HL-60/S4 treated with retinoic acid at 250 ng/mL for 4 days and 3 days (cell line): ENCODE data around the gene MRPL10.

Experiments
- in situ Hi-C: fragments of 300-500 bp; cut with MboI; formaldehyde crosslinking; loops from 2 replicates; pipeline ENCODE4 v1.7.0; 2022; ENCODE audit warnings: low sequenced_read_pairs

Gene MRPL10

DNA sequence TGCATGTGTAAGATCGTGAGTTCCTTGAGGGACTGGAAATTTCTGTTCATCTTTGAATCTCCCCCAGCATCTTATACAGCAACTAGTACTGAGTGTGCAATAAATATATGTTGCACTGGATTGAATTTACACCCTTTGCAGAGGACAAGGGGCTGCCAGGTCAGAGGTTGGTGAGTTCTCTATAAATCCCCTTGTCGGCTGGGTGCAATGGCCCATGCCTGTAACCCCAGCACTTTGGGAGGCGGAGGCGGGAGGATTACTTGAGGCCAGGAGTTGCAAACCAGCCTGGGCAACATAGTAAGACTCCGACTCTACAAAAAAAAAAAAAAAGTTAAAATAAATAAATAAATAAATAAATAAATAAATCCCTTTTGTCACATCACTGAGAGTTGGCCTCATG is 29.0 kb upstream of the MRPL10 start:
- in situ Hi-C loops, result no loop called here

DNA sequence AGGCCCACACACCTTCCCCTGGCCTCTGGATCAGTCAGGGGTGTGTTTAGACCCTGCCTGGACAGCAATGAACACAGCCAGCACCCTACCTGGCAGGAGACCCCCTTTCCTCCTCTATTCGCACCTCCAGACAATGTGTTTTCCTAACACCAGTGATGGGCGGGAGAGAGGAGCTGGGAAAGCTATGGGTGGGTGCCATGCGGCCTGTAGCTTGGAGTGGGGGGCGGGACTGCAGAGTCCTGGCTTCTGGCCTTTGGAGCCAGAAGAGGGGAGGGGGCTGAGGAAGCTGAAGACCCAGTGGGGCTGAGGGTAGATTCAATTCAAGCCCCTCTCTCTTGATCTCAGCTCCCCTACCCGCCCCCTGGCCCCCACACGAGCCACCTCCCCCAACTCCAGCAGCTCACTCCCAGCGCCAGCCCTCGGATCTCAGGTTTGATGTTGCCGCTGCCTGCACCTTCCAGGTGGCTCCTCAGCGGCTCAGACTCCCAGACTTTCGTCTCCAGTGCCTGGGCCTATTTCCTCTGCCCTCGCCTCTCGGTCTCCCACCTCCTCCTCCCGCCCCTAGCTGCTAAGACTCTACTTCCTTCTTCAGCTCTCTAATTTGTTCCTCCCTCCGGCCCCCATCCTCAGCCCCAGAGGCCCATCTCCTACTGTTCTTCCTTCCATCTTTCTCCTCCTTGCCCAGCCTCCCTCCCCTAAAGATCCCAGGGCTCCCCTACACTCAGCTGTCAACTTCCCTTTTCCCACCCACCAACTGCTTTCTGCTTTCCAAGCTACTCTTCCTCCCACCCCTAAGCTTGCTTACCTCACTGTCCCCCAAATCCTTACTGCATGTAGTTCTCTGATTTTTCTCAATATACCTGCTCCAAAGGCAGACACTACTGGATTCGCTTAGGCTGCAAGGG is 26.5 kb upstream of the MRPL10 start:
- in situ Hi-C loops, result no loop called here

DNA sequence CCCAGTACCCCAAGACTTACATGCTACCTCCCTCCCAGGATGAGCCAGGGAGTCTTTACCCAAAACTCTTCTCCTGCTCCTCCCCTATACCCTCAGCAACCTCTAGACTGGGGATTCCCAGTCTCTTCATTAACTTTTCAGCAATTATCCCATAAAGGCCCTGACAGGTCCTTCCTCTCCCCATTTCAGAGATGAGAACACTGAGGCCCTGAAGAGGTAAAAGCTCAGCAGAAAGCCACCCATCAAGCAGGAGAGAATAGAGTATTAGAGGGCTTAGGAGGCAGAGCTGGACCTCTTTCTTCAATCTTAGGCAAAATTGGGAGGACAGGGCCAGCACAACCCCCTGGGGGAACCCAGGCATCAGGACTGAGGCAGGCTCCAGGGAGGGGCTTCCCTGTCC is 25.5 kb upstream of the MRPL10 start:
- in situ Hi-C loops, result no loop called here

DNA sequence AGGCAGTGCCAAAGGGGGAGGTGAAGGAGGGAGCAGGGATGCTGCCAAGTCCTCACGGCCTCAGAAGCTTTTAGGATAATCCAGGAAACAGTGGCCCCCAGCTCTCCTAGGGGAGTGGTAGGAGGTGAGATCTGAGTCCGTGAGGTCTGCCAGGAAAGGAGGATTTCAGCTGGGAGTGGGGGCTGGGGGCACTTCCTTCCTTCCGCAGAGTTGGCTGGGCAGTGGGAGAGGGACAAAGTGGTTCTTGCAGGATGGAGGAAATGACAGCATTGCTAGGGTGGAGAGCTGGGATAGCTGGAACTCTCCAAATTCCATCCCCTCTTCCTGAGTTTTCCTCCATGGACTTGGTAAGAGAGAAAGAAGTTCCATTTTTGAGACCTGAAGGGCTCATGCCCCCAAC is 24.4 kb upstream of the MRPL10 start:
- in situ Hi-C loops, result no loop called here

DNA sequence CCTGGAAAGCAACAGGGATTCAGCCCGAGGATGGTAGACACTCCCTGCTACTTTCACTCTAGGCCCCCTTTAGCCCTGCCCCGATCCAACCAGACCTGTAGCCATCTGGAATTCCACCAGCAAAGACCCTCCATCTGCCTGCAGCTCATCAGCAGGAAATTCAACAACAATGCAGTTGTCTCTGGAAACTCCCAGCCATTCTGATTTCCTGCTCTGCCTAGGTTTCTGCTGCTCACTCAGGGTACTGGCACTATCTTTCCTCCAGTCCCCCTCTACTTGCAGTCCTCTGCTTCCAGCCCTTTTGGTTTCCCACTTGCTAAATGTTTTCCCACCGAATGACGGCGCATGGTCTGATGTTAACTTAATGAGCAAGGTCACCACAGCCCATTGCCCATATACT is 22.3 kb upstream of the MRPL10 start:
- in situ Hi-C loops, result no loop called here

DNA sequence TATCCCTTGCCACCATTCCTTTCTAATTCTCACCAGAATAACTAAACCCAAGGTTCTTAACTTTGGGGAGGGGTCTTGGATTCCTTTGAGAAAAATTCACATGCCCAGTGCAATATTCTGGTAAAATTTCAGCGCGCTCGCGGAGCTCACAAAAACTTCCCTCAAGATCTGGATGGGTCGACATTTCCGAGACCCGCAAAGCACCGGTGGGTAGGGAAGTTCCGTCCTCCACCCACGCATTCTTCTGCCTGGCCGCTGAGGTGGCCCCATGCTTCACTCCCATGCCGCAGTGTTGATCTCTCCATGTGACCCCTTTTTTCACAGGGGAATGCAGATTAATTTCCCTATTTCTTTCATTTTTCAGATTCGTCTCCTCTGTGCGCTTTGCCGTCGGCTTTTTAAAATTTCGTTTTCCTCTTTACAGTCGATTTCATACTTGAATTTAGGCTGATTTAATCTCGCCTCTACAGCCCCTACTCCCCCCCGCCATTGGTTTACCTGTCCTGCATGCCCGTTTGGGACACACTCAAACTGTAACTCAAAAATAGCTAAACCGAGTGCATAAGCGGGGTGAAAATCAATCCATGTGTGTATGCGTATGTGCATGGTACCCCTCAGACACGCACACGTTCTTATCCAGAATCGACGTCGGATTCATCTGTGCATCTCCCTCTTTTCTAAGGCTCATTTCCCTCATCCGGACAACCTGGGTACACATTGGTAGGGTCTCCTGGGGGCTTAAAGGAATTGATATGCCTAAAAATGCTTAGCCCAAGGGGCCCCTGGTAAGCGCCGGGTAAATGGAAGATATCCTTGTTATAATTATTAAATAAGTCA is 21.0 kb upstream of the MRPL10 start:
- in situ Hi-C loops, result no loop called here

DNA sequence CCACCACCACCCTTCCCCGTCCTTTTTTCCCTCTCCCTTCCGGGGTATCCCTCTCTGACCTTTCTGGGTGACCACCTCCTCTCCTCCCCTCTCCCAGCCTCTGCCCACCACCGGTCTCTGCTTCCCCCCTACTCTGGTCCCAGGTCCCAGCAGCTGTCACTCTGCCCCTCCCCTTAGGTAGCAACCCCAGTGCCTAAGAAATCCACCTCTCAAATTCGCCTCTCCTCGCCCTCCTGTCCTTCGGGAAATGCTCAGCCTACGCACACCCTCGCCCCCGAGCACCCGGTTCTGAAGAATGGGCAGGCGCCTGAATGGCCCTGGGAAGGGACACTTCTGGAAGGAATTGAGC is 20.4 kb upstream of the MRPL10 start:
- in situ Hi-C loops, result no loop called here

DNA sequence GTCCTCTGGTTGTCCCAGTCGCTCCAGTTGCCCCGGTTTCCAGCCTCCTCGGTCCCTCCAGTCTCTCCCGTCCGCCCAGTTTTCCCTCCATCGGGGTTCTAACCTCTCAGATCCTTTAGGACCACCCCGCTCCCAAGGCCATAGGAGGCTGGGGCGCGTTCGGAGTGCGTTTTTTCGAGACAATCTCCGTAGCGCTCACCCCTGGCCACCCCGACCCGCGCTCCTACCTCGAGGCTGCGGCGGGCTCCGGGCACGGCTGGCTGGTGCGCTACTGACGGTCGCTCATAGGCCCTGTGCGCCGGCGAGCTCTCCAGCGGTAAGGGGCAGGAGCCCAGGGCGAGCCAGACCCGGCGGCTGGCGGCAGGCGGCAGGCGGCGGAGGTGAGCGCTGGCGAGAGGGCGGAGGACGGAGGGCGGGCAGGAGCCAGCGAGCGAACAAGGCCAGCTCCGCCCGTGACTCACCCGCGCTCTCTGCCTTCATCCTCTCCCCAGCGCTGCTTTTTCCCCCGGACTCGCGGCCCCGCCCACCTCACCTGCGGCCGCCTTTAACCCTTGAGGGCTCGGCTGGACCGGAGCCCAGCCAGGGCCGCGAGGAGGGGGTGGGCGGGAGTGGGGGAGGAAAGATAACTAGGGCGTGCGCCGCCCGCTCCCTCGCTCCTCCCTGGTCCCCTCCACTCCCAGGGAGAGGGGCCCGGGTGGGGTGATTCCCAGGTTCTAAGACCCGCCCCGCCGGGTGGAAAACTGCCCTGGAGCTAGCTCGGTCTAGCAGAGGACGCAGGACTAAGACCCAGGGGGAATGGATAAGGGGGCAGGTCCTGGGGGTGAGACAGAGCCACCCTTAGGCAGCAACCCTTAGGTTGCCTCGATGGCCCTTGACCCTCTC is 19.6 kb upstream of the MRPL10 start, which contains the start of gene SP6:
Gene SP6 (minus strand): TSS at position 472 of the 882 bp plus-strand sequence. CDS start 2,734 bp downstream, outside the sequence.
- in situ Hi-C loops, result no loop called here

DNA sequence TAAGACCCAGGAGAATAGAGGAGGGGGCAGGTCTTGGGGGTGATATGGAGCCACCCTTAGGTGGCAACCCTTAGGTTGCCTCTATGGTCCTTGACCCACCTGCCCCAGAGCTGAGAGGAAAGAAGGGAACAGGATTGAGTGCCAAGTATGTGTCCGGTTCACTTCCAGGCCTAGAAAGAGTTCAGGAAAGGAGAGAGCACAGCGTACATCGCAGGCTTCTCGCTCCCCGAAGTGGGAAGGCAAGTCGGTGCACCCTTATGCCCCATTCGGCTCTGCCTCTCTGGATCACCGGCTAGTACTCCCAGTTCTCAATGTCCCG is 19.0 kb upstream of the MRPL10 start:
- in situ Hi-C loops, result no loop called here

DNA sequence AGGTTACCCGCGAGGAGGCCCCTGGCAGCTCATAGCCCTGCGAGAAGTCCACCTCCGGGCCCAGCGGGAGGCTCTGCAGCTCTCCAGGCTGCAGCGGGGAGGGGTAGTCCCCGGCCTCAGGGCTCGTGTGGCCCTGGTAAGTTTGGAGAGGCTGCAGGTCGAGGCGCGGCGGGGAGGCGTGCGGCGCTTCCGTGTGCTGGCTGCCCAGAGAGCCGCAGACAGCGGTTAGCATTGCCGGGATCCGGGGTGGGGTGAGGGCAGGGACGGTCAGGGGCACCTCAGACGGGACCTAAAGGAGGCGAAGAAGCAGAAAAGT is 16.8 kb upstream of the MRPL10 start:
- in situ Hi-C loops, result no loop called here

DNA sequence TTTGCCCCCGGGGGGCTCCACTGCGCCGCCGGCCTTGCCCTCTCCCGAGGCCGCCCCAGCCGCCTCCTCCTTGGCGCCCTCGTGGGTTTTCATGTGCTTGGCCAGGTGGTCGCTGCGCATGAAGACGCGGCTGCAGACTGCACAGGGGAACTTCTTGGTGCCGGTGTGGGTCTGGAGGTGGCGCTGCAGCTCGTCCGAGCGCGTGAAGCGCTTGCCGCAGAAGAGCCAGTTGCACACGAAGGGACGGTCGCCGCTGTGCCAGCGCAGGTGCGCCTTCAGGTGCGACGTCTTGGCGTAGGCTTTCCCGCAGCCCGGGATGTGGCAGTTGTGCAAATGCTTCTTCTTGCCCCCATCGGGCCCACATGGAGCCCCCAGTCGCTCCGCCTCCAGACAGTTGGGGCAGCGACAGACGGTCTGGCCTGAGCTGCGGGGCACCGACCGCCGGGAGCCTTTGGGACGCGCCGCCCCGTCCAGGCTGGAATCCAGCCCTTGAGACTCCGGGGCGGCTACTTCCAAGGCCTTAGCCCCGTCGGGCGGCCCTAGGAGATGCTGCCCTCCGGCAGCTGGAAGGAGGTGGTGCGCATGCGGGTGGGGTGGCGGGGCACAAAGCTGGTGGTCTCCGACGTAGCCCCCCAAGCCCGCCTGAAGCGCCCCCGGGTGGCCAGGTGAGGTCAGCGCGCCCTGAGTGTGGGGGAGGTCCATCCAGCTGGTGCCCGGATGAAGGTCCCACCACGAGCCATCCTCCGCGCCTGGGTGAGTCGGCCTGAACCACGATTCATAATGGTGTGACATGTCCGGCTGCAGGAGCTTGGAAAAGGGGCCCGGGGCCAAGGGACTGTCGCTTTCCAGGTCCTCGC is 16.2 kb upstream of the MRPL10 start:
- in situ Hi-C loops, result no loop called here

DNA sequence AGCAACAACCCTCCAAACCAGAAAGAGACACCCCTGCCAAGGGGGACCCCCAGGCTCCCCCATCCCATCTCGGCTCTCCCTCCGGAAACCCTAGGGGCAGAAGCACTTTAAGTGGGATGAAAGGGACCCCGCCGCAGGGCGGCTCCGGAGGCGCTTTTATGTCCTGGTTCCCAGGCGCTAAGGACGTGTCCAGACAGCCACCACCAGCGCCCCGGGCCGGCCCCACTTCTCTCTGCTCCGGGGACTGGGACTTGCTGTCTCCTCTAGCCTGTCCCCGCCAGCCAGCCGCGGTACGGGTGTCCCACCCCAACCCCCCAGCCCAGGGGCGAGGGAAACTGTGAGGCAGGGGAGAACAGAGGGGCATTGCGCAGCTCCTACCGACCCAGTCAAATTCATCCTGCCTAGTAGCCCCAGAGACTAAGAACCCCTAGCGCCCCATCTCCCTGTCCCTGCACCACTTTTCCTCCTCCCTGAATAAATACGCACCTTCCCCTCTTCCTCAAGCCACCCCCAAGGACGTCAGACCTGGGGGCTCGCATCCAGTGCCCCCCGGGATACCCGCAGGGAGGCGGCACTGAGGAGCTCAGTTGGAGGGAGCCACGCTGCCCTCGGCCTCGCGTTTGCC is 15.5 kb upstream of the MRPL10 start:
- in situ Hi-C loops, result no loop called here

DNA sequence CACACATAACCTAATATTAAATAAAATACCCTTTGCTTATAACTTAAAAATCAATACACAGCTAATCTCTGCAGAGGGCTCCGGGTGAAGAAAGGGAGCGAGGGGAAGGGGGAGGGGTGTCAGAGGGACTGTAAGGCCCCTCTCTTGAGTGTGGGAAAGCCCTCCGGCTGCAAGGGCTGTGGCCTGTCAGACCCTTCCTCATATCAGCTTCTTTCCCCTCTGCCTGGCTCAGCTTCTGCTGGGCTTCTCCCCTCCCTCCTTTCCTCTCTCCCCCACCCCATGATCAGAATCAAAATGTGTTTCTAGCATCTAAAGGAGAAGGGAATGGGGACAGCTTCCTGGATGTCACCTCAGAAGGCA is 14.4 kb upstream of the MRPL10 start:
- in situ Hi-C loops, result no loop called here

DNA sequence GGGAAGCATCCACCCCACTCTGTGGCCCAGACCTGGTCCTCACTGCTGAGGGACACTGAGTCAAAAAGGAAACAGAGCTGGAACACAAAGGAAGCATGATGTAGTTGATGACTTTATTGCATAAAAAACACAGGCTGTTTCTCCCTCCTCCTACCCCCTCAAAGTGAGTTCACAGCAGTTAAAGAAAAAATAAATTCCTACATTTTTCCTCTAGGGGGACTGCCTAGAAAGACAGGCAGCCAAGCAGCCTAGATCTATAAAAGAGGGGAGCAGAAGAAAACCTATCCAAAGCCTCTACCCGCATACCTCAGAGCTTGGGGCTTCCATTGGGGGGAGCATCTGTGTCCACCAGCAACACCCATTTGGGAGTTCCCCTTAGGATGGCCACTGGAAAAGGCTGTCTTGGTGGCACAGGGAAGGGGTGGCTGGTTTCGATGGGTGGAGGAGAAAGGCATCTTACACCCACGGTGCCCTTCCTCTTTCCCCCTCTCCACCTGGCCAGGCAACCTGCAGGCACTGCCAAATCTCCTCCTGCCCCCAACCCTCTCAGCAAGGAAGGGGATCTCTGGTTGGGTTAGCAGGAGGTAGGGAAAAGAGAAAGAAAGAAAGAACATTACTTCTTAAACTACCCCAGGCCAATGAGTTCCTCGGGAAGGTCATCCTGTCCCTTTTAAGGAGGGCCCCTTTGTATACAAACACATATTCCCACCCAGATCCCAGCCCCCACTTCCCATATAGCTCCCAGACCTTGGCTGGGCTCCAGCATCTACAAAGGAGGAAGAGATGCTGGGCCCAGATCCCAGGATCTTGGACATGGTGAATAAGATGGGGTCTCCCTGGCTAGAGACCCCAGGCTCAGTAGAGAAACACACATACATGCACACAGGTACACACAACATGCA is 13.7 kb upstream of the MRPL10 start:
- in situ Hi-C loops, result loop anchor here (5.0 kb wide), 1 partner anchor 47 kb away; no protein-coding TSS in a partner anchor

DNA sequence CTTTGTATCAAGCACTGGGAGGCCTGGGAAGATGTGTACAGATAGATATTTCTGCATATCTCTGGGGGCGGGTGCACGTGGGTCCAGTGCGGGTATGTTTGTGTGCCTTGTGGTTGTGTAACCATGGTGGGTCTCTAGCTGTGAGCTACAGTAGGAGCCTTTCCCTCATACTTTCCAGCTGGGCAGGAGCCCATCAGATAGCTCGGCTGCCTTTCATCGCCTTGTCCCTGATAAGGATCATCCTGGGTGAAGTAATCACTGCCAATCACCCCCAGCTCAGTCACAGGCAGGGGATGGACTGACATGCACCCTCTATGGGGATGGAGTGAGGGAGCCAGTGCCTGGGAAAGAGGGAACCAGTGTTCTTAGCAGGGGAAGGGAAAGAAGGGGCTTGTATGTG is 12.9 kb upstream of the MRPL10 start:
- in situ Hi-C loops, result loop anchor here (5.0 kb wide), 1 partner anchor 48 kb away; no protein-coding TSS in a partner anchor

DNA sequence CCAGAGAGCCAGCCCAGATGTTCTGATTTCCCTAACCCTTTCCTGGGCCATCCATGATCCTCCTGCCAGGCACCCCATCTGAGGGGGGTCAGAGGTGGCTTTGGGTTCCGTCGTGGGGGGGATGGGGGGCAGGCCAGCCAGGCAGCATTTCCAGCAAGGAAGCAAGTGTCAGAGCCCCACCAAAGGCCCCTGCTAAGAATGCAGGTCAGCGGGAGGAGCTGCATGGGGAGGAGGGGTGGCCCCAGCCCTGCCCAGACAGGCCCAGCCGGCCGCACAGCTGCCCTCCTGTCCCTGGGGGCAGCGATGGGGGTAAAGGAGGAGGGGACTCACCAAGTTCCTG is 12.0 kb upstream of the MRPL10 start:
- in situ Hi-C loops, result loop anchor here (5.0 kb wide), 1 partner anchor 49 kb away; no protein-coding TSS in a partner anchor

DNA sequence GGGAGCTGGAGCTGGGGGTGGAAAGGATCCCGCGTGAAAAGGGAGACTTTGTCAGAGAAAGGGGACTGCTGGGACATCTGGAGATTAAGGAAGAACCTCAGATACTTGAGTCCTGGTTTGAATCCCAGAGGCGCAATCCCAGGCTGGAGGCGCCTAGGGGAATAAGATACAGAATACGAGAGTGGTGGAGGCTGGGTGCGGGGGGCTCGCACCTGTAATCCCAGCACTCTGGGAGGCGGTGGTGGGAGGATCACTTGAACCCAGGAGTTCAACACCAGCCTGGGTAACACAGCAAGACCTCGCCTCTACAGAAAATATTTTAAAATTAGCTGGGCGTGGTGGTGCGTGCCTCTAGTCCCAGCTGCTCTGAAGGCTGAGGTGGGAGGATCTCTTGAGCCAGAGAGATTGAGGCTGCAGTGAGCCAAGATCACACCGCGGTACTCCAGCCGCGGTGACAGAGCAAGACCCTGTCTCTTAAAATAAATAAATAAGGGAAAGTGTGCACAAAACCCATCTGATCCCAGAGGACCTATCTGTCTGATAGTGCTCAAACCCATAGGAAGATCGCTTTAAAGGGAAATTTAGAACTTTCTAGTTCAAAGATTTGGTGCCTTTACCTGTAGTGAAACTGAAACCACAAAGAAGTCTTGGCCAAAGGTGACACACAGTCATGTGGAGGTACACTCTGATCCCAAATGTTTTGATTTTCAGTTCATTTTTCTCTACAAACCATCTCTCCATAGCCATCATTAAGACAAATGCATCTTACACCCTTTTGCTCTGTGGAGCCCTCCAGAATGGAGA is 10.3 kb upstream of the MRPL10 start:
- in situ Hi-C loops, result loop anchor here (5.0 kb wide), 1 partner anchor 51 kb away; no protein-coding TSS in a partner anchor
